Activated T-cell treated with anti-CD3 and anti-CD28 coated beads, Interleukin-2, amount 50 U/mL, for 24 hours (primary cell): Measurements from ENCODE around the gene OTULIN.

Experiments
- DNase-seq: peaks from one replicate; pipeline ENCODE4 v3.0.0-alpha.2; 2020
- H3K27ac Mint-ChIP-seq: 2 replicates; pipeline ENCODE4 v1.8.0; 2020; ENCODE audit warnings: mild to moderate bottlenecking, mixed read lengths
- H3K27me3 Mint-ChIP-seq: 2 replicates; pipeline ENCODE4 v1.8.0; 2020; ENCODE audit warnings: mixed read lengths
- H3K36me3 Mint-ChIP-seq: 2 replicates; pipeline ENCODE4 v1.8.0; 2020; ENCODE audit warnings: low read depth, mixed read lengths
- H3K4me1 Mint-ChIP-seq: 2 replicates; pipeline ENCODE4 v1.8.0; 2020; ENCODE audit warnings: low read depth, mixed read lengths
- H3K4me3 Mint-ChIP-seq: 2 replicates; pipeline ENCODE4 v1.8.0; 2020; ENCODE audit warnings: mild to moderate bottlenecking, moderate library complexity, mixed read lengths
- H3K9me3 Mint-ChIP-seq: 2 replicates; pipeline ENCODE4 v1.8.0; 2020; ENCODE audit warnings: mixed read lengths

The OTULIN gene

DNA sequence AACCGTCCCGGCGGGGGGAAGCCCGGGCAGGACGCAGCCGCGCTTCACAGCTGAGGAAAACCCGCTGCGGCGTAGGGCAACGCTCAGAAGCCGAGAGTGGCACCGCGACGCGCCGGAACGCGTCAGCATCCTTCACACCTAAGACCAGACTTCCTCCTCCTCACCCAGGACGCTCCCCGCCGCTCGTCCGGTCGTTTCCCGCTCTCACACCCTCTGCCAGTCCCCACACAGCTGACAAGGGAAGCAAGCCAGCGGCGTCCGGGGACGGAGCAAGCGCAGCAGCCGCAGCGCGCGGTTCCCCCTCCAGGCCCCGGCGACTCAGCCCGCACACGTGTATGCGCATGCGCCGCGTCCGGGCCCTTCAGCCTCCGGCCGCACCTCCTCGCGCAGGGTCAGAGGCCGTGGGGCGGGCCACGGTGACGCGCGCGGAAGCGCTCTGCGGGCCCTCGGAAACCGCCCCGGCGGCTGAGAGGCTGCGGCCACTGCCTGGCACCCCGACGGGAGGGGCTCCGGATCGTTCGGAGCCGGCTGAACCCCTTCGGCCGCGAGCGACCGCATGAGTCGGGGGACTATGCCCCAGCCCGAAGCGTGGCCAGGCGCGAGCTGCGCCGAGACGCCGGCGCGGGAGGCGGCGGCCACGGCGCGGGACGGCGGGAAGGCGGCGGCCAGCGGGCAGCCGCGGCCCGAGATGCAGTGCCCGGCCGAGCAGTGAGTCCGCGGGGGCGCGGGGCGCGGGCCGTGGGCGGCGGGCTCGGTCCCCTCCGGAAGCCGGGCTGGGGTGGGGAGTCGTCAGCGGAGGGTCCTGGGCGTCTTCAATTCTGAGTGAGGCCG, at the start of gene OTULIN:
TSS of gene OTULIN (plus strand) at position 449 of the 831 bp plus-strand sequence. CDS start at position 557, 108 bp downstream.
- Mint-ChIP-seq H3K27me3 (no peaks in the 10 kb centered on the region), H3K27ac (peak within 1 kb of the TSS; percentile 98), H3K4me1 (peaks cover 71% of the 10 kb centered on the region), H3K9me3 (no peaks in the 10 kb centered on the region), H3K36me3 (peaks cover 54% of the 10 kb centered on the region), H3K4me3 (peak within 1 kb of the TSS; percentile 98)
- DNase-seq: peak; percentile 93

DNA sequence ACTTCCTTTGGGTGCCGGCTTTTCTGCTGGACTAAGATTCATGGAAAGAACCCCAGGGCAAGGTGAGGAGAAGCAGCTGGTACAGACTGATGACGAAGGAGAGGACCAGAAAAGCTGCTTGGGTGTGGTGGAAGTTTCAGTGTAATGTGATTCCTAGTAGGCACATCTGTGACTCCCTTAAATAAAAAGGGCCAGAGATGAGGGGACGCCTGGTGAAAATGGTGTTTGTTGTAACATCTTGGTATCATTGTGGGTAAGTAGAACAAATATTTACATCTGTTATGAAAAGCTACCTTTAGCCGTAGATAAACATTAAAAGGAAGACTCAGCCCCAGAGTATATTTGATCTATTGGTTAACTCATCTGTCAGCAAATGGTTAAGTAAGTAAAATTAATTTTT, 49.2 kb upstream of the OTULIN start:
- DNase-seq: no peak
- Mint-ChIP-seq H3K36me3 (peaks cover 63% of the 10 kb centered on the region), H3K4me3 (no peak overlapping the region), H3K27me3 (no peaks in the 10 kb centered on the region), H3K4me1 (no peaks in the 10 kb centered on the region), H3K9me3 (no peaks in the 10 kb centered on the region), H3K27ac (no peak overlapping the region)

GRCh38 chr5:14617441-14617840, 47.1 kb upstream of the OTULIN start:
- Mint-ChIP-seq H3K27ac (no peak overlapping the region), H3K4me1 (no peaks in the 10 kb centered on the region), H3K9me3 (peaks cover 10% of the 10 kb centered on the region), H3K27me3 (no peaks in the 10 kb centered on the region), H3K4me3 (no peak overlapping the region), H3K36me3 (peaks cover 46% of the 10 kb centered on the region)
- no peak for DNase-seq

GRCh38 chr5:14627270-14627669, 37.2 kb upstream of the OTULIN start:
- no peak for DNase-seq
- no peaks in the 10 kb centered on the region for H3K4me1 Mint-ChIP-seq

GRCh38 chr5:14628346-14628745, 36.2 kb upstream of the OTULIN start:
- Mint-ChIP-seq H3K4me1 (no peaks in the 10 kb centered on the region), H3K36me3 (no peaks in the 10 kb centered on the region), H3K4me3 (no peak overlapping the region), H3K27ac (no peak overlapping the region), H3K27me3 (peaks cover 2% of the 10 kb centered on the region), H3K9me3 (peaks cover 7% of the 10 kb centered on the region)
- DNase-seq: peak; percentile 44

More at GRCh38 chr5:14627270-14627669, 37.2 kb upstream of the OTULIN start:
- Mint-ChIP-seq H3K27me3 (no peaks in the 10 kb centered on the region), H3K27ac (no peak overlapping the region), H3K4me3 (no peak overlapping the region), H3K36me3 (no peaks in the 10 kb centered on the region), H3K9me3 (peaks cover 7% of the 10 kb centered on the region)

GRCh38 chr5:14630671-14631070, 33.8 kb upstream of the OTULIN start:
- Mint-ChIP-seq H3K4me3 (no peak overlapping the region), H3K4me1 (no peaks in the 10 kb centered on the region)

GRCh38 chr5:14635656-14636055, 28.9 kb upstream of the OTULIN start:
- no peaks in the 10 kb centered on the region for H3K36me3 Mint-ChIP-seq
- H3K4me3 Mint-ChIP-seq: no peak overlapping the region
- H3K4me1 Mint-ChIP-seq: peaks cover 1% of the 10 kb centered on the region
- H3K27ac Mint-ChIP-seq: no peak overlapping the region
- H3K27me3 Mint-ChIP-seq: peaks cover 13% of the 10 kb centered on the region
- no peak for DNase-seq
- no peaks in the 10 kb centered on the region for H3K9me3 Mint-ChIP-seq

More at GRCh38 chr5:14630671-14631070, 33.8 kb upstream of the OTULIN start:
- Mint-ChIP-seq H3K36me3 (no peaks in the 10 kb centered on the region), H3K27me3 (peaks cover 2% of the 10 kb centered on the region), H3K9me3 (peaks cover 7% of the 10 kb centered on the region), H3K27ac (no peak overlapping the region)
- no peak for DNase-seq

GRCh38 chr5:14640765-14641164, 23.8 kb upstream of the OTULIN start:
- Mint-ChIP-seq H3K4me1 (peaks cover under 1% of the 10 kb centered on the region), H3K36me3 (no peaks in the 10 kb centered on the region), H3K9me3 (no peaks in the 10 kb centered on the region), H3K27me3 (peaks cover 17% of the 10 kb centered on the region), H3K4me3 (no peak overlapping the region), H3K27ac (no peak overlapping the region)
- no peak for DNase-seq

DNA sequence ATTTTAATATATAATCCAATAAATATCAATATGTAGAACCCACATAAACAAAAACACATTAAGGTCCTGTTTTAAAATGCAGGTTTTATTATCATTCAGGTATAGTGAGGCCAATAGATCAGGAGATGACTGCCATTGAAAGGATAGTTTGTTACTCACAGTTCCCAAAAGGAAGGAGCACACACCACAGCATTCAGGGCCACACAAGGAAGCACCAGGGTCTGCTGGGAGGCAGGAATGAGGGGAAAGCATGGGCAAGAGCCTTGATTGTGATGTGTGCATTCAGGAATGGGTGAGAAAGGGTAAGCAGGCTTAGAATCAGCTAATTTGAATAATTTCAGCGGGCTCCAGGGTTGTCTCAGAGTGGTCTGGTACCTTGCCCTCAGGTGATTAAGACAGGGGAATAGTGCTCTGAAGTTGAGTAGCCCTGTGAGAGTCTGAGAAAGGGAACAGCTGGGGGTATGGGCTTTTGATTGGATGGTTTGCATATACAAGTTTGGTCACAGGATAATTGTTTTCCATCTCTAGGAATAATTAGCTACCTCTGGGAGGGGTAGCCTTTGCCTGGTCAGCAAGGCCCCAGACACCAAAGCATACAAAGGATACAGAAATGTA, 19.8 kb upstream of the OTULIN start:
- Mint-ChIP-seq H3K27ac (no peak overlapping the region), H3K4me3 (no peak overlapping the region), H3K27me3 (peaks cover 16% of the 10 kb centered on the region), H3K4me1 (peaks cover 2% of the 10 kb centered on the region), H3K36me3 (no peaks in the 10 kb centered on the region), H3K9me3 (no peaks in the 10 kb centered on the region)
- DNase-seq: no peak

DNA sequence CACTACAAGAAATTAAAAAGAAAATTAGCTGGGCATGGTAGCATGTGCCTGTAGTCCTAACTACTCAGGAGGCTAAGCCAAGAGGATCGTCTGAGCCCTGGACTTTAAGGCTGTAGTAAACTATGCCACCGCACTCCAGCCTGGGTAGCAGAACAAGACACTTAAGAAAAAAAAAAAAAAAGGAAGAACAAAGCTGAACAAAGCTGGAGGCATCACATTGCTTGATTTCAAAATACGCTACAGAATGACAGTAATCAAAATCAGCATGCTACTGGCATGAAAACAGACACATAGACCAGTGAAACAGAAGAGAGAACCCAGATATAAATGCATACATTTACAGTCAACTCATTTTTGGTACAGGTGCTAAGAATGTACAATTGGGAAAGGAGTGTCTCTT, 14.5 kb upstream of the OTULIN start:
- H3K4me3 Mint-ChIP-seq: no peak overlapping the region
- H3K27me3 Mint-ChIP-seq: peaks cover 14% of the 10 kb centered on the region
- no peak for DNase-seq
- H3K27ac Mint-ChIP-seq: no peak overlapping the region
- peaks cover 2% of the 10 kb centered on the region for H3K4me1 Mint-ChIP-seq
- no peaks in the 10 kb centered on the region for H3K9me3 Mint-ChIP-seq
- no peaks in the 10 kb centered on the region for H3K36me3 Mint-ChIP-seq

- Mint-ChIP-seq H3K27ac (no peak overlapping the region), H3K4me3 (no peak overlapping the region), H3K36me3 (no peaks in the 10 kb centered on the region), H3K27me3 (no peaks in the 10 kb centered on the region), H3K4me1 (peaks cover 23% of the 10 kb centered on the region), H3K9me3 (no peaks in the 10 kb centered on the region)
- no peak for DNase-seq
These were observed 9.3 kb upstream of the OTULIN start for GRCh38 chr5:14655146-14655741.

DNA sequence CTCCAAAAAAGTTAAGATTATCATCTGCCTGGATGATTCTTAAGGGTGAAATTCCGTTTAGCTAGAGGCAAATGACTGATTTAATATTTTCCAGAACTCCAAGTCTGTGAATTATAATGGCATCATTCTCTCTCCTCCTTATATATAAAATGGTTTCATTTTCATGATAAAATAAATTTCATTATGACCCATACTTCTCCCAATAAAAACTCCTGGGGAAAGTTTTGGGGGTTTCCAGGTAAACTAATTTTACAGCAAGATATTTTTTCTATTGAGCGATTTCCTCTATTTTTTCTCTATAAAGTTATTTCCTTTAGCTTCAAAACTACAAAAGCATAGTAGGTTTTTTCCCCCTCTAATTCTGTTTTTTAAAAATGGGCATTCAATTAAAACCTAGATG, 7.6 kb upstream of the OTULIN start:
- Mint-ChIP-seq H3K27ac (peak overlapping the region; percentile 54), H3K36me3 (peaks cover 1% of the 10 kb centered on the region), H3K4me1 (peaks cover 35% of the 10 kb centered on the region), H3K4me3 (no peak overlapping the region), H3K27me3 (no peaks in the 10 kb centered on the region), H3K9me3 (no peaks in the 10 kb centered on the region)
- DNase-seq: no peak

- no peak overlapping the region for H3K27ac Mint-ChIP-seq
These were observed 4.5 kb upstream of the OTULIN start for GRCh38 chr5:14659821-14660607.

DNA sequence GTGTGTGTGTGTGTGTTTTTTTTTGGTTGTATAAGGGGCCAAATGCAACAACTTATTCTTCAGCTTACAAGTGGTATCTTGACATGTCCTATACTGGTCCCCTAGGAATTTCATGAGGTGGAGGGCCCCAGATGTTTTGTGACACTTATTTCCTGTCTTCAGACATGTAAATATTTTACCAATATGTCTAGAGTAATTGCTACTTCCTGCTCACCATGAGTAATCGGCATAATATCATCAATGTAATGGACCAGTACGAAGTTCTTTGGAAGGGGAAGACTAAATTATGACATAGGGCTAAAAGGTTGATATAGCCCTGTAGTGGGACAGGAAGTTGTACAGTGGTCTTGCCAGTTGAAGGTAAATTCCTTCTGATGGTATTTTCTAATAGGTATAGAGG, 3.7 kb upstream of the OTULIN start:
- H3K9me3 Mint-ChIP-seq: no peaks in the 10 kb centered on the region
- no peak overlapping the region for H3K4me3 Mint-ChIP-seq
- no peak for DNase-seq
- no peak overlapping the region for H3K27ac Mint-ChIP-seq
- peaks cover 53% of the 10 kb centered on the region for H3K4me1 Mint-ChIP-seq
- H3K36me3 Mint-ChIP-seq: peaks cover 21% of the 10 kb centered on the region
- no peaks in the 10 kb centered on the region for H3K27me3 Mint-ChIP-seq

More at GRCh38 chr5:14659821-14660607, 4.5 kb upstream of the OTULIN start:
- Mint-ChIP-seq H3K36me3 (peaks cover 15% of the 10 kb centered on the region), H3K4me3 (no peak overlapping the region), H3K9me3 (no peaks in the 10 kb centered on the region), H3K4me1 (peaks cover 53% of the 10 kb centered on the region), H3K27me3 (no peaks in the 10 kb centered on the region)
- DNase-seq: no peak
